ENCODE results near the gene CBX2. TPM values are rescaled to one million over a fixed set of nuclear protein-coding genes. Genes with fewer than 3 reads are reported as not detected.

Gene CBX2
- total RNA-seq, 4 donors from 2014 or later: 0.81 to 2.5 (median 2.0) TPM

GRCh38 chr17:79742951-79743476, 34.9 kb upstream of the CBX2 start:
- no peak overlapping the region for H3K4me3 ChIP-seq
- peaks cover 0 to 23% (median 8%) of the 10 kb centered on the region in 3 donors for H3K4me1 ChIP-seq
- no peak for ATAC-seq
- peaks cover 90% of the 10 kb centered on the region for H3K27me3 ChIP-seq
- H3K9me3 ChIP-seq: no peaks in the 10 kb centered on the region
- TF ChIP-seq POLR2AphosphoS5 (IDR thresholded peaks at IDR 0.05) (no peak), POLR2A (IDR thresholded peaks at IDR 0.05) (no peak), EP300 (IDR thresholded peaks at IDR 0.05) (no peak), CTCF (IDR thresholded peaks at IDR 0.05) (no peak)
- WGBS, 2 donors (ENCODE audit: low coverage in 1 of 2): no CpG with 5 or more reads among the region's 7 CpGs
- no peak overlapping the region for H3K27ac ChIP-seq
- no peaks in the 10 kb centered on the region for H3K36me3 ChIP-seq

- TF ChIP-seq EP300 (IDR thresholded peaks at IDR 0.05): no peak
- TF ChIP-seq POLR2A (IDR thresholded peaks at IDR 0.05): no peak
- no peak for TF ChIP-seq POLR2AphosphoS5 (IDR thresholded peaks at IDR 0.05)
- TF ChIP-seq CTCF (IDR thresholded peaks at IDR 0.05): no peak
- H3K9me3 ChIP-seq: no peaks in the 10 kb centered on the region
- peaks cover 90% of the 10 kb centered on the region for H3K27me3 ChIP-seq
- no peak for ATAC-seq
- 92 to 100% methylated on average over 4 to 5 of the region's 5 CpGs for WGBS, 2 donors (ENCODE audit: low coverage in 1 of 2)
- no peaks in the 10 kb centered on the region for H3K36me3 ChIP-seq
- H3K4me1 ChIP-seq: peaks cover 0 to 28% (median 9%) of the 10 kb centered on the region in 3 donors
- H3K4me3 ChIP-seq: no peak overlapping the region
- H3K27ac ChIP-seq: no peak overlapping the region
Observed at GRCh38 chr17:79743614-79744013, 34.3 kb upstream of the CBX2 start.

GRCh38 chr17:79745641-79746105, 32.3 kb upstream of the CBX2 start:
- no peak overlapping the region for H3K27ac ChIP-seq
- no peaks in the 10 kb centered on the region for H3K9me3 ChIP-seq
- WGBS, 2 donors (ENCODE audit: low coverage in 1 of 2): 30 to 44% methylated on average over 2 of the region's 6 CpGs
- TF ChIP-seq POLR2AphosphoS5 (IDR thresholded peaks at IDR 0.05) (no peak), CTCF (IDR thresholded peaks at IDR 0.05) (no peak), EP300 (IDR thresholded peaks at IDR 0.05) (no peak), POLR2A (IDR thresholded peaks at IDR 0.05) (no peak)
- H3K4me1 ChIP-seq: peaks cover 0 to 28% (median 9%) of the 10 kb centered on the region in 3 donors
- no peak overlapping the region for H3K4me3 ChIP-seq
- peaks cover 90% of the 10 kb centered on the region for H3K27me3 ChIP-seq
- no peak for ATAC-seq
- H3K36me3 ChIP-seq: no peaks in the 10 kb centered on the region

GRCh38 chr17:79746889-79747507, 30.9 kb upstream of the CBX2 start:
- no peak for ATAC-seq
- Histone ChIP-seq H3K27me3 (peaks cover 90% of the 10 kb centered on the region), H3K9me3 (no peaks in the 10 kb centered on the region), H3K27ac (no peak overlapping the region), H3K36me3 (no peaks in the 10 kb centered on the region), H3K4me1 (peaks cover 0 to 21% (median 5%) of the 10 kb centered on the region in 3 donors), H3K4me3 (no peak overlapping the region)
- WGBS, 2 donors (ENCODE audit: low coverage in 1 of 2): no CpG with 5 or more reads among the region's 22 CpGs
- TF ChIP-seq CTCF (IDR thresholded peaks at IDR 0.05) (no peak), POLR2A (IDR thresholded peaks at IDR 0.05) (no peak), EP300 (IDR thresholded peaks at IDR 0.05) (no peak), POLR2AphosphoS5 (IDR thresholded peaks at IDR 0.05) (no peak)
